K562 (cell line): ENCODE results near the gene VCX3A. TPM values are rescaled to one million over a fixed set of nuclear protein-coding genes. Genes with fewer than 3 reads are reported as not detected.

Experiments used
- ATAC-seq: fragments of 200-7000 bp; cut with Tn5 transposase; 3 replicates; pipeline ENCODE4 v1.9.1; 2020; ENCODE audit warnings: moderate library complexity
- BruUV-seq: library from RNA; stranded (reverse); fragments of 400-500 nt; replicated peaks from 2 replicates; lab custom pipeline; 2021; lab: Mats Ljungman, UMichigan
- CTCF ChIA-PET: fragments of 300-600 bp; formaldehyde crosslinking; extraction: SDS; loops from one replicate; lab custom pipeline; 2021; ENCODE audit warnings: low intra/inter-chr PET ratio; lab: Yijun Ruan, JAX
- POLR2A ChIA-PET: fragments of 300-600, 350-650 bp; sonication (Branson Sonifier 250); formaldehyde crosslinking; extraction: SDS; loops from one replicate; lab custom pipeline; 2021; ENCODE audit warnings: antibody characterized with exemption, inconsistent platforms; lab: Yijun Ruan, JAX
- DNase-seq, 4 experiments: peaks; one replicate each; pipeline versions ENCODE4 v3.0.0 to v3.0.0-alpha.2; 2011 to 2018; ENCODE audit warnings: low spot score in 3 of 4, mixed read lengths in 3 of 4; ENCODE audit errors: extremely low read depth in 1 of 4
- FAIRE-seq: peaks from 2 replicates; lab custom pipeline; 2011; peaks lifted over from hg19 to GRCh38; lab: Jason Lieb, UNC
- H2AFZ ChIP-seq: 2 replicates; pipeline ENCODE4 v1.6.0; 2011; ENCODE audit warnings: low read depth, low read length, control low read depth, inconsistent platforms
- H3K27ac ChIP-seq: fragments of 200-600 bp; 3 replicates; pipeline ENCODE4 v1.8.0; 2011; ENCODE audit warnings: low read depth, mild to moderate bottlenecking, control low read depth, inconsistent platforms, low read length, moderate library complexity, mixed read lengths; ENCODE audit errors: extremely low read depth
- H3K27me3 ChIP-seq, 2 experiments: fragments of 300-600 bp in 1 of 2; 2 replicates in 1 of 2; 3 replicates in 1 of 2; pipeline versions ENCODE4 v1.6.0 to v1.8.0; 2011; ENCODE audit warnings: inconsistent platforms in 2 of 2, low read length in 2 of 2, mild to moderate bottlenecking in 1 of 2, mixed read lengths in 1 of 2, moderate library complexity in 1 of 2; ENCODE audit not compliant: control insufficient read depth in 2 of 2, insufficient read depth in 2 of 2
- H3K36me3 ChIP-seq: fragments of 300-600 bp; 3 replicates; pipeline ENCODE4 v1.8.0; 2011; ENCODE audit warnings: mild to moderate bottlenecking, low read length, inconsistent platforms; ENCODE audit not compliant: control insufficient read depth, insufficient read depth
- H3K4me1 ChIP-seq, 2 experiments: fragments of 200-600 bp in 1 of 2; replicated peaks in 1 of 2; 2 replicates in 1 of 2; 3 replicates in 1 of 2; pipeline versions ENCODE4 v1.5.1 to v1.8.0; 2011; ENCODE audit warnings: inconsistent platforms in 2 of 2, low read length in 2 of 2, mild to moderate bottlenecking in 1 of 2, mixed read lengths in 1 of 2, moderate library complexity in 1 of 2; ENCODE audit not compliant: control insufficient read depth in 2 of 2, insufficient read depth in 2 of 2
- H3K4me2 ChIP-seq: 2 replicates; pipeline ENCODE4 v1.6.1; 2011; ENCODE audit warnings: low read length, control low read depth, inconsistent platforms, mixed read lengths; ENCODE audit not compliant: insufficient read depth
- H3K4me3 ChIP-seq: fragments of 200-600 bp; sonication (generic), shearing (Covaris generic); 2 replicates; pipeline ENCODE4 v1.5.1; 2016; ENCODE audit warnings: control low read depth, inconsistent platforms
- H3K79me2 ChIP-seq: fragments of 200-600 bp; 3 replicates; pipeline ENCODE4 v1.8.0; 2011; ENCODE audit warnings: low read length, inconsistent platforms; ENCODE audit not compliant: control insufficient read depth, insufficient read depth
- H3K9ac ChIP-seq, 2 experiments: 2 replicates each; pipeline versions ENCODE4 v1.6.0 to v1.6.1; 2011; ENCODE audit warnings: low read depth in 2 of 2, low read length in 2 of 2, control low read depth in 1 of 2, inconsistent platforms in 1 of 2, mild to moderate bottlenecking in 1 of 2, mixed read lengths in 1 of 2; ENCODE audit not compliant: insufficient read depth in 1 of 2
- H3K9me1 ChIP-seq: one replicate; pipeline ENCODE4 v1.6.0; 2011; ENCODE audit warnings: inconsistent platforms, mild to moderate bottlenecking, low read length, moderate library complexity; ENCODE audit not compliant: control insufficient read depth, insufficient read depth
- H3K9me3 ChIP-seq: replicated peaks from 2 replicates; pipeline ENCODE4 v1.5.1; 2011; ENCODE audit warnings: low read depth, low read length, inconsistent platforms; ENCODE audit not compliant: control insufficient read depth, insufficient read depth
- H4K20me1 ChIP-seq: replicated peaks from 2 replicates; pipeline ENCODE4 v1.6.1; 2011; ENCODE audit warnings: low read length, inconsistent platforms, mixed read lengths; ENCODE audit not compliant: control insufficient read depth, insufficient read depth
- CREB1 ChIP-seq, 2 experiments: sonication (generic) in 1 of 2; formaldehyde crosslinking in 1 of 2; IDR thresholded peaks; 2 replicates each; pipeline versions ENCODE4 v1.6.1 to v1.8.0; 2012 to 2022; ENCODE audit warnings: inconsistent platforms in 1 of 2, mild to moderate bottlenecking in 1 of 2, missing genetic modification reagents in 1 of 2, moderate library complexity in 1 of 2
- HMGN3 ChIP-seq: IDR thresholded peaks from 2 replicates; pipeline ENCODE4 v1.6.1; 2011; ENCODE audit warnings: borderline replicate concordance, low read depth, mild to moderate bottlenecking, mixed read lengths, low read length; ENCODE audit not compliant: insufficient read length; ENCODE audit errors: extremely low read depth
- MEF2D ChIP-seq: conservative IDR thresholded peaks from 2 replicates; pipeline ENCODE4 v1.6.1; 2016; ENCODE audit warnings: low read depth, missing genetic modification characterization, missing compliant biosample characterization
- MTA3 ChIP-seq: fragments of 450-650 bp; formaldehyde crosslinking; IDR thresholded peaks from 2 replicates; pipeline ENCODE4 v1.6.1; 2017; ENCODE audit warnings: mild to moderate bottlenecking, borderline replicate concordance
- SIN3A ChIP-seq, 2 experiments: fragments of 150-350 bp in 1 of 2; IDR thresholded peaks; 2 replicates each; pipeline ENCODE4 v1.6.1; 2011 to 2016; ENCODE audit warnings: borderline replicate concordance in 2 of 2, low read depth in 2 of 2, low read length in 2 of 2, mild to moderate bottlenecking in 2 of 2, moderate library complexity in 2 of 2; ENCODE audit not compliant: control insufficient read depth in 1 of 2
- STAT5A ChIP-seq: IDR thresholded peaks from 2 replicates; pipeline ENCODE4 v1.6.1; 2012; ENCODE audit warnings: low read length, inconsistent platforms, borderline replicate concordance
- ZFP36 ChIP-seq: fragments of 150-350 bp; IDR thresholded peaks from 2 replicates; pipeline ENCODE4 v1.6.1; 2018; ENCODE audit warnings: low read length, low read depth; ENCODE audit not compliant: partially characterized antibody
- ZNF165 ChIP-seq: fragments of 250-450 bp; sonication (Bioruptor Pico); IDR thresholded peaks from 2 replicates; pipeline ENCODE4 v1.4.0; 2020; ENCODE audit warnings: borderline replicate concordance
- ZNF212 ChIP-seq: fragments of 450-650 bp; formaldehyde crosslinking; IDR thresholded peaks from 2 replicates; pipeline ENCODE4 v1.4.0; 2020; ENCODE audit warnings: mild to moderate bottlenecking
- ZNF583 ChIP-seq: fragments of 250-450 bp; sonication (Bioruptor Pico); IDR thresholded peaks from 2 replicates; pipeline ENCODE4 v1.4.0; 2020
- WGBS: fragments of 100-300 bp; shearing (Covaris generic); methylation state at CpG from one replicate; pipeline ENCODE4 v1.1.6; 2016; ENCODE audit warnings: low coverage, mixed read lengths; ENCODE audit not compliant: insufficient coverage; ENCODE audit errors: missing lambda C conversion rate; 5-methylcytosine and 5-hydroxymethylcytosine counted together
- in situ Hi-C: fragments of 300-500 bp; cut with MboI; formaldehyde crosslinking; loops from 4 replicates; pipeline ENCODE4 v1.15.0; 2018; ENCODE audit warnings: inconsistent platforms, mixed read lengths
- intact Hi-C: fragments of 100-400 bp; cut with micrococcal nuclease; formaldehyde crosslinking; loops from 2 replicates; pipeline ENCODE4 v1.14.2; 2022
- polyA plus RNA-seq, 8 experiments: library from polyadenylated mRNA; depleted of rRNA in 4 of 8; stranded (reverse) in 5 of 8; unstranded in 3 of 8; fragments of >200 nt; fragmentation: Nextera tagmentation in 2 of 8; fragmentation: Illumina TruSeq in 1 of 8; extraction: Ambion mirVana in 2 of 8; extraction: Trizol in 1 of 8; gene quantifications; 2 replicates each; pipeline versions ENCODE4 v1.2.1 to v1.2.3, GENCODE V29; 2011 to 2014; ENCODE audit warnings: inconsistent platforms in 1 of 8, missing spikeins in 1 of 8
- total RNA-seq, 7 experiments: library from RNA; depleted of rRNA in 6 of 7; stranded (reverse); fragments of >200 nt in 6 of 7; fragmentation: Illumina TruSeq in 2 of 7; extraction: Trizol in 2 of 7; gene quantifications; 2 replicates each; pipeline versions ENCODE4 v1.2.1 to v1.2.3, GENCODE V29; 2011 to 2021; ENCODE audit warnings: low replicate concordance in 1 of 7
- TF ChIP-seq, protein P1 (sequence below): fragments of 200-800 bp; sonication (Bioruptor generic); IDR thresholded peaks from 2 replicates; pipeline ENCODE4 v1.6.1; 2017; ENCODE audit warnings: missing genetic modification characterization, missing compliant biosample characterization
- TF ChIP-seq, protein P2 (sequence below): fragments of 250-450 bp; sonication (Bioruptor Pico); IDR thresholded peaks from 2 replicates; pipeline ENCODE4 v1.8.0; 2022; ENCODE audit warnings: inconsistent platforms, mild to moderate bottlenecking, moderate library complexity, borderline replicate concordance

VCX3A gene
- total and polyA plus RNA-seq, 9 of the 15 experiments (the other 6 are each of a cell fraction or from before 2014, with no cell fraction given), result 0.08 to 64.5 (median 9.2) TPM

DNA sequence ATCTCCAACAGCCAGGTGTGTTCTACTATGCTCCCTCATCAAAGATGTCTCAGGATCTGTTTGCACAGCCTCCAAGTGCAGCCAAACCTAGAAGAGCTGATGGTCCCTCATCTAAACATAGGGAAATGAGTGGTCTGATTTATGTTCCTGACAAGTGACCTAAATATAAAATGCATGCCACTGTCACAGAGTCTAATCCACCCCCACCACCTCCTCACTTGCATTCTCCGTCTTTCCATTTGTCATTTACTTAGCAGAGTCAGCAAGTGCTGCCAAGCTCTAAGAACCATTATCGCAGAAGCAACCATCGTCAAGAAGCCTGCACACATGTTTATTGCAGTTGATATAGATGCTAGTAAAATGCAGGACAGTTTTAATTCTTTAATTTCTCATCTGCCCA is 33.1 kb upstream of the VCX3A start:
- H3K4me1 ChIP-seq, result no peaks in the 10 kb centered on the region
- FAIRE-seq, result no peak
- WGBS, result 3% methylated on average over 3 of the region's 3 CpGs
- ATAC-seq, result no peak
- H4K20me1 ChIP-seq, result no peaks in the 10 kb centered on the region
- no peak overlapping the region for H3K27ac ChIP-seq
- H3K9me1 ChIP-seq, result no peaks in the 10 kb centered on the region
- H3K36me3 ChIP-seq, result no peaks in the 10 kb centered on the region
- H3K4me3 ChIP-seq, result no peak overlapping the region
- no peak overlapping the region for H3K9ac ChIP-seq
- in situ Hi-C loops (no loop called here), intact Hi-C loops (no loop called here)
- DNase-seq, result no peak
- no TSS peak for BruUV-seq
- H3K79me2 ChIP-seq, result no peaks in the 10 kb centered on the region
- H2AFZ ChIP-seq, result no peak overlapping the region
- no peak overlapping the region for H3K4me2 ChIP-seq
- H3K27me3 ChIP-seq, result no peaks in the 10 kb centered on the region
- no peak for TF ChIP-seq CREB1 (IDR thresholded peaks at IDR 0.05)
- TF ChIP-seq CREB1 (CRISPR knock-in tag; IDR thresholded peaks at IDR 0.05), result no peak
- no peaks in the 10 kb centered on the region for H3K9me3 ChIP-seq
- ChIA-PET CTCF (no interaction called here), POLR2A (no interaction called here)

DNA sequence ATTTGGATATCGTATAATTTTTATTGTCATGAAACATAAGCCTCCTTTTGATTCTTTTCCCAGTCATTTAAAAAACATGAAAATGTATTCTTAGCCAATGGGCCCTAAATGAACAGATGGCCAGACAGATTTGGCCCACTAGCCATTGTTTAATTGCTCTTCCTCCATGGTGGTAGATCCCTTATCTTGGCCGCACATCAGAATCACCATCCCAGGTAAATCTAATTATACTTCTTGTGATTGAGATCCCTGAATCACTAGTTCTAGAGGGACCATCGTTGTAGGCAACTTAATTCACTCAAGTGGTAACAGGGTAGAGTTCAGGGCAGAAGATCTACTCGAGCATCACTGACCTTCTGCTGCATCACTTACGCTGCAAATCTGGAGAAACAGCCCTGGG is 24.1 kb upstream of the VCX3A start:
- H3K4me3 ChIP-seq, result no peak overlapping the region
- no peaks in the 10 kb centered on the region for H3K79me2 ChIP-seq
- BruUV-seq, result no TSS peak
- H4K20me1 ChIP-seq, result no peaks in the 10 kb centered on the region
- no peak overlapping the region for H2AFZ ChIP-seq
- FAIRE-seq (no peak), ATAC-seq (no peak), DNase-seq (no peak)
- ChIA-PET CTCF (no interaction called here), POLR2A (no interaction called here)
- H3K4me1 ChIP-seq, result no peaks in the 10 kb centered on the region
- in situ Hi-C loops (no loop called here), intact Hi-C loops (no loop called here)
- no peaks in the 10 kb centered on the region for H3K27me3 ChIP-seq
- no peaks in the 10 kb centered on the region for H3K36me3 ChIP-seq
- no peak overlapping the region for H3K27ac ChIP-seq
- no peaks in the 10 kb centered on the region for H3K9me1 ChIP-seq
- no peaks in the 10 kb centered on the region for H3K9me3 ChIP-seq
- 4% methylated on average over 5 of the region's 5 CpGs for WGBS
- no peak overlapping the region for H3K4me2 ChIP-seq
- no peak overlapping the region for H3K9ac ChIP-seq
- no peak for TF ChIP-seq ZFP36
- TF ChIP-seq MEF2D (tag), result no peak
- no peak for TF ChIP-seq STAT5A
- no peak for TF ChIP-seq SIN3A (IDR thresholded peaks at IDR 0.05; ENCODE audit: borderline replicate concordance in 2 of 2, control insufficient read depth in 1 of 2, low read depth in 2 of 2, low read length in 2 of 2)
- TF ChIP-seq ZNF212 (CRISPR knock-in tag), result no peak
- TF ChIP-seq ZNF165, result no peak
- TF ChIP-seq, protein P1, sequence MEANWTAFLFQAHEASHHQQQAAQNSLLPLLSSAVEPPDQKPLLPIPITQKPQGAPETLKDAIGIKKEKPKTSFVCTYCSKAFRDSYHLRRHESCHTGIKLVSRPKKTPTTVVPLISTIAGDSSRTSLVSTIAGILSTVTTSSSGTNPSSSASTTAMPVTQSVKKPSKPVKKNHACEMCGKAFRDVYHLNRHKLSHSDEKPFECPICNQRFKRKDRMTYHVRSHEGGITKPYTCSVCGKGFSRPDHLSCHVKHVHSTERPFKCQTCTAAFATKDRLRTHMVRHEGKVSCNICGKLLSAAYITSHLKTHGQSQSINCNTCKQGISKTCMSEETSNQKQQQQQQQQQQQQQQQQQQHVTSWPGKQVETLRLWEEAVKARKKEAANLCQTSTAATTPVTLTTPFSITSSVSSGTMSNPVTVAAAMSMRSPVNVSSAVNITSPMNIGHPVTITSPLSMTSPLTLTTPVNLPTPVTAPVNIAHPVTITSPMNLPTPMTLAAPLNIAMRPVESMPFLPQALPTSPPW (CRISPR knock-in tag), result no peak
- no peak for TF ChIP-seq ZNF583
- TF ChIP-seq, protein P2, sequence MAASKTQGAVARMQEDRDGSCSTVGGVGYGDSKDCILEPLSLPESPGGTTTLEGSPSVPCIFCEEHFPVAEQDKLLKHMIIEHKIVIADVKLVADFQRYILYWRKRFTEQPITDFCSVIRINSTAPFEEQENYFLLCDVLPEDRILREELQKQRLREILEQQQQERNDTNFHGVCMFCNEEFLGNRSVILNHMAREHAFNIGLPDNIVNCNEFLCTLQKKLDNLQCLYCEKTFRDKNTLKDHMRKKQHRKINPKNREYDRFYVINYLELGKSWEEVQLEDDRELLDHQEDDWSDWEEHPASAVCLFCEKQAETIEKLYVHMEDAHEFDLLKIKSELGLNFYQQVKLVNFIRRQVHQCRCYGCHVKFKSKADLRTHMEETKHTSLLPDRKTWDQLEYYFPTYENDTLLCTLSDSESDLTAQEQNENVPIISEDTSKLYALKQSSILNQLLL, result no peak
- no peak for TF ChIP-seq MTA3
- TF ChIP-seq HMGN3, result no peak
